Muscle of back (tissue), 13 donors: ENCODE data around the gene PIGR. TPM values are rescaled to one million over a fixed set of nuclear protein-coding genes. Genes with fewer than 3 reads are reported as not detected.

Experiments
- DNase-seq, 3 donors: peaks; one replicate each; pipeline versions ENCODE4 v3.0.0 to v3.0.0-alpha.2; 2013
- long read RNA-seq, 9 donors: transcript quantifications; one replicate each; lab custom pipeline, GENCODE V29; 2026
- polyA plus RNA-seq, 10 donors: library from polyadenylated mRNA; unstranded; fragments of 120-200 nt; gene quantifications; one replicate each; pipeline ENCODE4 v1.2.1, GENCODE V29; 2013; ENCODE audit not compliant: insufficient read length in 10 of 10

The PIGR gene, protein sequence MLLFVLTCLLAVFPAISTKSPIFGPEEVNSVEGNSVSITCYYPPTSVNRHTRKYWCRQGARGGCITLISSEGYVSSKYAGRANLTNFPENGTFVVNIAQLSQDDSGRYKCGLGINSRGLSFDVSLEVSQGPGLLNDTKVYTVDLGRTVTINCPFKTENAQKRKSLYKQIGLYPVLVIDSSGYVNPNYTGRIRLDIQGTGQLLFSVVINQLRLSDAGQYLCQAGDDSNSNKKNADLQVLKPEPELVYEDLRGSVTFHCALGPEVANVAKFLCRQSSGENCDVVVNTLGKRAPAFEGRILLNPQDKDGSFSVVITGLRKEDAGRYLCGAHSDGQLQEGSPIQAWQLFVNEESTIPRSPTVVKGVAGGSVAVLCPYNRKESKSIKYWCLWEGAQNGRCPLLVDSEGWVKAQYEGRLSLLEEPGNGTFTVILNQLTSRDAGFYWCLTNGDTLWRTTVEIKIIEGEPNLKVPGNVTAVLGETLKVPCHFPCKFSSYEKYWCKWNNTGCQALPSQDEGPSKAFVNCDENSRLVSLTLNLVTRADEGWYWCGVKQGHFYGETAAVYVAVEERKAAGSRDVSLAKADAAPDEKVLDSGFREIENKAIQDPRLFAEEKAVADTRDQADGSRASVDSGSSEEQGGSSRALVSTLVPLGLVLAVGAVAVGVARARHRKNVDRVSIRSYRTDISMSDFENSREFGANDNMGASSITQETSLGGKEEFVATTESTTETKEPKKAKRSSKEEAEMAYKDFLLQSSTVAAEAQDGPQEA
- under 1 TPM in 2 of 10 donors, not detected in 8; 0.03 to 0.04 TPM for polyA plus RNA-seq
- long read RNA-seq, donor 1: 0 reads
- long read RNA-seq, donor 2: 0 reads
- long read RNA-seq, donor 3: 0 reads
- long read RNA-seq, donor 4: 0 reads
- long read RNA-seq, donor 5: 0 reads
- long read RNA-seq, donor 6: 0 reads
- long read RNA-seq, donor 7: 0 reads
- long read RNA-seq, donor 8: 0 reads
- long read RNA-seq, donor 9: 0 reads

DNA sequence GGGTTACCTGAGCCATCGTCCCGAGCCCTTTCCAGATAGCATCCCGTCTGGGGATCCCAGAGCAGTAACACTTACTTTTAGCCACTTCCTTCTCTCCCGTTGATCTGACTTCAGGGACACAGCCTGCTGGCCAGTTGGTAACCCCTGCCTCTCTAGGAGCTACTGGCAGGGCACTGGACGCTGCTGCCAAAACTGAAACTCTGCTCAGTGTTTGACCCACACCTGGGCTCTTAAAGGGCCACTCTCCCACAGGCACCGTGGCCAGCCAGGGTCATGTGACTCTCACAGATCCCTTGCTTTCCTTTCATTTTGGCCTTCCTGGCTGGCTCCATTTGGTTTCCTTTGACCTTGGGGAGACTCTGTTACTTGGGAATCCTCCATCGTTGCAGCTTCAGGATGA, at the start of gene PIGR:
TSS of gene PIGR (minus strand) at position 206 of the 400 bp plus-strand sequence. CDS start 5,935 bp downstream, outside the sequence.
- DNase-seq: no peak

DNA sequence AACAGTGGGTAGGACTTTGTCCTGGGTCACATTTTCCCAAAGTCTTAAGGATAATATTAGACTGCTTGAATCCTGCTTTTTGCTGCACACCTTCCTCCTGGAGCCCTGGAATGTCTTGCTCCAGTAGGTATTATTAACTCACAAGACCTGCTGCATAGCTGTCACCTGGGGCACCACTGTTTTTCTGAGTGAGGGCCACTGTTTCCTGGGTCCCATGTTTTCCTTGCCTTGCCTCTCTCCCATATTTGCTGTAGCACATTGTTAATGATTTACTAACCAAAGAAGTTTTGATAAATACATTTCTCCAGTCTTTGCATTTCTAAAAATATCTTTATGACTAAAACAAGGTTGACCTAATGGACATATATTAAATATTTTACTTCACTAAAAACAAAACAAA, 46.5 kb upstream of the PIGR start:
- DNase-seq: no peak

- no peak for DNase-seq
Measured at GRCh38 chr1:206987873-206988272, 41.6 kb upstream of the PIGR start.

DNA sequence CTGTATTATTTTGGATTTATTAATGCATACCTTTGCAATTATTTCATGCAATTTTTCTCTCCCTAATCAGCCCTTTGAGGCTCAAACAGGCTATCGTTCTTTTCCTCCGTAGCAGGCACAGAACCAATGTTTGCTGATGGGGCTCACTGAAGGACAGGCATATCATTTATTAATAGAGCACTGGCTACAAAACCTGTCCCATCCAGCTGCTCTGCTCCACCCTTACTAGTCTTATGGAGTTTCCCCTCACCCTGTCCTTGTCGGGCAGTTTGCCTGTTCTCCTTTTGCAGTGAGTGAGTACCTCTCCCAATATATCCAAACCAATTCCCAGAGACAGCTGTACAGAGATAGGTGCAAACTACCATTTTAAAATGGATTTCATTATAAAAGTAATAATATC, 40.6 kb upstream of the PIGR start:
- DNase-seq: no peak

DNA sequence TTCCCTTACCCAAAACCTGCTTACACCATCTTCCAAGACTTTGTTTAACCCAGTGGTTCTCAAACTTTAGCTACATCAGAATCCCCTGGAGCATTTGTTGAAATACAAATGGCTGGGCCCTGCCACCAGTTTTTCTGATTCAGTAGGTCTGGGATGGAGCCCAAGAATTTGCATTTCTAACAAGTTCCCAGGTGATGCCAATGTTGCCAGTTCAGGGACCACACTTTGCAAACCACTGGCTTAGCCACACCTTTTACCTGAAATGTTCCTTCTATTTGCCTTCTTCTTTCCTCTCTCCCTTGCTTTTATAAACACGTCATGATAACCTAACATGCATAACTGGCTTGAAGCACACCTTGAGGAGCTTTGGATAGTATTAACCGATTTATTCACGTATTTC, 40.1 kb upstream of the PIGR start:
- no peak for DNase-seq

DNA sequence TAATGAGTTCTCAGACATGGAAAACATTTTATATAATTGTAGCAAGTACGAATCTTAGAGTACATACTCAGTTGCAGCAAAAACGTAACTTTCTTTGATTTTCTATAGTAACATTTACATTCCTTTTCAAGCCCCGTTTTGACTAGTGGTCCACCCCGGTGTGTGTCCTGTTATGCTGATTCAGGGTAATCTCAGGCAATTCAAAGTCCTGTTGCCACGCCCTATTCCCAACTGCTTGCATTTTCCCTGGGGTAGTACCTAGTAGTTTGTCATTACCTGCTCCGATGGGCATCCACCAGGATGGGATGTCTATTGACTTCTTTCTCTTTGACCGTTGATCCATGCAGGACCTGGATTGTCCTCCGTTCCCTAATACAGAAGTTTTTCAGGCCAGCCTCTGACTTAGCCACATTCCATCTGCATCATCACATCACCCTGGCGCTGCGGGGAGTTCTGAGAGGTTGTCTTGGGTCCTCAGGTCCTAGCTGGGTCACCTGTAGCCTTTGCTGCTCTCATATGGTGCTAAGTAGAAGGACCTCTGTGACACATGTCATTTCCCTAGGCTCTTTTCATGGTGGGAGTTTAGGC, 39.0 kb upstream of the PIGR start:
- no peak for DNase-seq

GRCh38 chr1:206982216-206982615, 36.0 kb upstream of the PIGR start:
- DNase-seq: peak; percentile 12 to 42 (median 25)

GRCh38 chr1:206979379-206980043, 33.2 kb upstream of the PIGR start:
- no peak for DNase-seq

GRCh38 chr1:206978259-206978658, 32.0 kb upstream of the PIGR start:
- DNase-seq: no peak

GRCh38 chr1:206975306-206975705, 29.0 kb upstream of the PIGR start:
- no peak for DNase-seq

GRCh38 chr1:206974140-206974539, 27.9 kb upstream of the PIGR start:
- no peak for DNase-seq

DNA sequence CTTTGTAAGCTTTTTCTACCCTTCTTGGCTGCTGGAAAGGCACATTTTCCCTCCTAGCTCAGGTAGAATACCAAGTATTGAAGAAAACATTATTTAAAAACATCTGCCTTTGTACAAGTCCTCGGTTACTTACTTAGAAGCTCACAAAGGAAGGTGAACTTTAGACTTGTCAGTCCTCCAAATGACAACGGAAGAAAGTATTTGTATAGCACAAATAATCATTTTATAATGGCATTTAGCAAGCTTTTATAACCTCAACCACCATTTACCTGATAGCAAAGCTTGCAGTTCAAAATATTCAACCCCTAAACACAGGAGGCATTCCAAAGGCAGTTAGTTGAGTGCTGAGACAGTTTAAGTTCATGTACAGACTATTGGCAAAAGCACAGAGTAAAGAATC, 26.5 kb upstream of the PIGR start:
- no peak for DNase-seq

GRCh38 chr1:206971029-206971655, 24.9 kb upstream of the PIGR start:
- DNase-seq: no peak

DNA sequence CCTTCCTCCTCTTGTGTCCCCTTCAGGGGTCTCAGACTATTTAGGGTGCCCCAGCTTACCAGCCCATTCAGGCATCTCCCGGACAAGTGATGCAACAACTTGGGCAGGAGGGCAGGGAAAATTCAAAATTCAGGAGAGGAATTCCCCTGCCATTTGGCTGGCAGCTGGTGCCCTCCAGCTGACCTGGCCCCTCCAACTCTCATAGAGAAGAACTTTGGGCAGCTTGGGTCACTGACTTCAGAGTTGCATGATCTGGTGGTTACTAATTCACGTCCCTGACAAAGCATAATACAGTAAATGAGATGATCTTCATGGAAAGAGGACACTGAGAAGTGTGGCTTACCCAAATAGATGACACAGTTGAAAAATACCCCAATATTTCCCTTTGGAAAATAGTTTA, 24.2 kb upstream of the PIGR start, which contains the start of gene FCAMR:
TSS of gene FCAMR (minus strand) at position 15 of the 400 bp plus-strand sequence. CDS start 335 bp downstream, outside the sequence.
- no peak for DNase-seq

DNA sequence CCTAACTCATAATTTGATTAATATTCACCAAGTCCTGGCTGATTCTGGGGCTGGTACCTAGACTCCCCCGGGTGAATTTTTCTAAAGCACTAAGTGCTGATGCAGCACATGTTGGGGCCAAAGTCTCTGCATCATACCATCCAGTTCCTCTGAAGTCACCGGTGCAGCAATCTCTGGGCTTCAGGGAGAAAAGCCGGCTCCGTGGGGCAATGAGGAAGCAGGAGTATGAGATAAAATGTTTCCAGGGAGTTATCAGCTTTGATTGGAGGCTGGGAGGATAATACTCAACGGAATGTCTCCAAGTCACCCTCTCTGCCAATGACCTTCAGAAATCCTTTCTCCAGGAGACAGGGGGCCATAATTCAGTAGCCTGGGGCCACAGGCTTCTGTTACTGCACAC, 22.8 kb upstream of the PIGR start:
- DNase-seq: no peak

GRCh38 chr1:206967096-206967849, 21.0 kb upstream of the PIGR start:
- DNase-seq: peak in 2 of 3 donors; percentile 19 to 27

GRCh38 chr1:206965781-206966180, 19.5 kb upstream of the PIGR start:
- no peak for DNase-seq

- DNase-seq: no peak
Measured at GRCh38 chr1:206963740-206964139, 17.5 kb upstream of the PIGR start.

GRCh38 chr1:206963119-206963712, 16.9 kb upstream of the PIGR start:
- DNase-seq: no peak

DNA sequence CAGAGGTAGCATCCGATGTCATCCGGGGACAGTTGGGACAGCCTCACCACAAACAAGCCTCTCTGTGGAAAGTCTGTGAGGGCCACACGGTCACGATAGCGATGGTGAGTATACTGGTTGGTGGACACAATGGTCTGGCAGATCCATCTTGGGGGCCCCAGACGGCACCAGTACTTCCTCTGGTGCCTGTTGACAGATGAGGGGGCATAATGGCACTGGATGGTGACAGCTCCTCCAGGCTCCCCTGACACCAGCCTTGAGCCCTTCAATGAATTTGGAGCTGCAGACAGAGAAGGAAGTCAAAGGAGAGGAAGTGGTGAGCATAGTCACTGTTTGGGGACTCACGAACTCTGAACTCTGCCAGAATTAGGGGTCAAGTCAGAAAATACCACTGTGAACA, 16.0 kb upstream of the PIGR start:
- no peak for DNase-seq
